HG02943 (cell line): ENCODE measurements around the gene IBA57.

Source experiments
- ATAC-seq: cut with Tn5 transposase; IDR thresholded peaks from one replicate; pipeline ENCODE4 v1.9.1; 2021; ENCODE audit warnings: mild to moderate bottlenecking, low read depth, moderate library complexity; ENCODE audit not compliant: unreplicated experiment

The IBA57 gene

GRCh38 chr1:228144193-228144992 is 21.2 kb upstream of the IBA57 start:
- no peak for ATAC-seq

GRCh38 chr1:228144993-228145343 is 20.6 kb upstream of the IBA57 start:
- ATAC-seq, result no peak

- ATAC-seq, result no peak
These were observed 19.9 kb upstream of the IBA57 start for GRCh38 chr1:228145463-228146416.

GRCh38 chr1:228146417-228147150 is 19.0 kb upstream of the IBA57 start:
- ATAC-seq, result no peak

GRCh38 chr1:228147151-228147693 is 18.4 kb upstream of the IBA57 start:
- ATAC-seq, result no peak

- ATAC-seq, result no peak
These were observed 17.8 kb upstream of the IBA57 start for GRCh38 chr1:228147768-228148167.

GRCh38 chr1:228148196-228148861 is 17.3 kb upstream of the IBA57 start:
- no peak for ATAC-seq

GRCh38 chr1:228148935-228149405 is 16.6 kb upstream of the IBA57 start:
- ATAC-seq, result no peak

- ATAC-seq, result no peak
These were observed 16.0 kb upstream of the IBA57 start, which contains the start of gene GJC2 for GRCh38 chr1:228149406-228150119. GJC2 (plus strand) TSS chr1:228149930; CDS start chr1:228157759, 7,829 bp downstream.

GRCh38 chr1:228150120-228150460 is 15.5 kb upstream of the IBA57 start:
- ATAC-seq, result no peak

GRCh38 chr1:228150461-228151179 is 15.0 kb upstream of the IBA57 start:
- no peak for ATAC-seq

GRCh38 chr1:228151180-228151925 is 14.3 kb upstream of the IBA57 start:
- ATAC-seq, result no peak

- ATAC-seq, result no peak
These were observed 13.3 kb upstream of the IBA57 start for GRCh38 chr1:228152097-228152917.

- no peak for ATAC-seq
These were observed 12.7 kb upstream of the IBA57 start for GRCh38 chr1:228152918-228153258.

- ATAC-seq, result no peak
These were observed 11.5 kb upstream of the IBA57 start for GRCh38 chr1:228154021-228154669.

- ATAC-seq, result no peak
These were observed 10.7 kb upstream of the IBA57 start for GRCh38 chr1:228154670-228155571.
